HepG2 (cell line): Measurements from ENCODE around the gene PRELID1. TPM values are rescaled to one million over a fixed set of nuclear protein-coding genes. Genes with fewer than 3 reads are reported as not detected.

ENCODE experiments used
- ATAD3A ChIP-seq: sonication (generic); formaldehyde crosslinking; IDR thresholded peaks from 2 replicates; pipeline ENCODE4 v1.4.0; 2020; ENCODE audit warnings: missing genetic modification reagents
- BCL6 ChIP-seq: IDR thresholded peaks from 2 replicates; pipeline ENCODE4 v1.6.1; 2016; ENCODE audit warnings: missing genetic modification reagents, missing compliant biosample characterization
- BRCA1 ChIP-seq: sonication (generic); formaldehyde crosslinking; IDR thresholded peaks from 2 replicates; pipeline ENCODE4 v1.4.0; 2020; ENCODE audit warnings: missing genetic modification reagents
- DMTF1 ChIP-seq: sonication (generic); formaldehyde crosslinking; IDR thresholded peaks from 2 replicates; pipeline ENCODE4 v1.4.0; 2020; ENCODE audit warnings: mild to moderate bottlenecking, missing genetic modification reagents
- HBP1 ChIP-seq: IDR thresholded peaks from 2 replicates; pipeline ENCODE4 v1.6.1; 2016; ENCODE audit warnings: low read depth, control low read depth
- HDAC1 ChIP-seq: sonication (generic); formaldehyde crosslinking; IDR thresholded peaks from 2 replicates; pipeline ENCODE4 v1.5.1; 2020; ENCODE audit warnings: mild to moderate bottlenecking, missing genetic modification reagents
- HES4 ChIP-seq: sonication (generic); formaldehyde crosslinking; IDR thresholded peaks from 2 replicates; pipeline ENCODE4 v1.9.0; 2021; ENCODE audit warnings: mild to moderate bottlenecking, missing genetic modification reagents, borderline replicate concordance
- KDM6A ChIP-seq: IDR thresholded peaks from 2 replicates; pipeline ENCODE4 v1.6.1; 2016; ENCODE audit warnings: low read depth
- MAFF ChIP-seq: IDR thresholded peaks from 2 replicates; pipeline ENCODE4 v1.6.1; 2011; ENCODE audit warnings: low read depth, low read length, improper control_type of control experiment
- MLLT10 ChIP-seq: sonication (generic); formaldehyde crosslinking; IDR thresholded peaks from 2 replicates; pipeline ENCODE4 v1.4.0; 2020; ENCODE audit warnings: missing genetic modification reagents
- PPARG ChIP-seq: conservative IDR thresholded peaks from 2 replicates; pipeline ENCODE4 v1.6.1; 2016; ENCODE audit warnings: missing biosample characterization, missing genetic modification reagents
- RXRB ChIP-seq: IDR thresholded peaks from 2 replicates; pipeline ENCODE4 v1.6.1; 2016; ENCODE audit warnings: borderline replicate concordance, missing genetic modification reagents, missing compliant biosample characterization
- SMAD9 ChIP-seq: sonication (generic); formaldehyde crosslinking; IDR thresholded peaks from 2 replicates; pipeline ENCODE4 v1.5.1; 2020; ENCODE audit warnings: mild to moderate bottlenecking, missing genetic modification reagents
- SNRNP70 ChIP-seq: fragments of 200-400 bp; formaldehyde crosslinking; IDR thresholded peaks from 2 replicates; pipeline ENCODE4 v1.6.1; 2017; ENCODE audit warnings: mild to moderate bottlenecking, low read depth, low read length, moderate library complexity
- SOX5 ChIP-seq: IDR thresholded peaks from 2 replicates; pipeline ENCODE4 v1.6.1; 2016; ENCODE audit warnings: borderline replicate concordance
- SP1 ChIP-seq, 2 experiments: fragments of 450-650 bp in 1 of 2; sonication (generic) in 1 of 2; formaldehyde crosslinking in 1 of 2; IDR thresholded peaks; 2 replicates each; pipeline versions ENCODE4 v1.4.0 to v1.6.1; 2016 to 2020; ENCODE audit warnings: missing genetic modification reagents in 1 of 2
- YY1 ChIP-seq: IDR thresholded peaks from 2 replicates; pipeline ENCODE4 v1.6.1; 2011; ENCODE audit warnings: low read length, low read depth, moderate library complexity, mild to moderate bottlenecking; ENCODE audit not compliant: insufficient read depth, insufficient replicate concordance
- ZBTB38 ChIP-seq: sonication (generic); formaldehyde crosslinking; IDR thresholded peaks from 2 replicates; pipeline ENCODE4 v1.5.1; 2020; ENCODE audit warnings: mild to moderate bottlenecking, missing genetic modification reagents
- ZFP62 ChIP-seq: sonication (generic); formaldehyde crosslinking; IDR thresholded peaks from 2 replicates; pipeline ENCODE4 v1.4.0; 2020; ENCODE audit warnings: missing genetic modification reagents
- ZNF431 ChIP-seq: sonication (generic); formaldehyde crosslinking; IDR thresholded peaks from 2 replicates; pipeline ENCODE4 v1.9.0; 2022; ENCODE audit warnings: missing genetic modification reagents, low read depth, mild to moderate bottlenecking, borderline replicate concordance
- ZNF639 ChIP-seq: conservative IDR thresholded peaks from 2 replicates; pipeline ENCODE4 v1.6.1; 2018; ENCODE audit warnings: missing genetic modification reagents
- polyA plus RNA-seq, 8 experiments: library from polyadenylated mRNA; depleted of rRNA in 3 of 8; stranded (reverse) in 7 of 8; unstranded in 1 of 8; fragments of >200 nt; fragmentation: Illumina TruSeq in 4 of 8; extraction: Trizol in 4 of 8; gene quantifications; 2 replicates each; pipeline versions ENCODE4 v1.2.1 to v1.2.3, GENCODE V29; 2011 to 2016; ENCODE audit warnings: low read depth in 4 of 8, missing spikeins in 1 of 8, mixed read lengths in 1 of 8; ENCODE audit not compliant: insufficient read depth in 1 of 8
- total RNA-seq, 5 experiments: library from RNA; depleted of rRNA; stranded (reverse); fragments of >200 nt; fragmentation: Illumina TruSeq; extraction: Trizol; gene quantifications; 2 replicates each; pipeline ENCODE4 v1.2.3, GENCODE V29; 2016; ENCODE audit warnings: low read depth in 1 of 5
- TF ChIP-seq, protein P1 (sequence below): sonication (generic); formaldehyde crosslinking; conservative IDR thresholded peaks from 2 replicates; pipeline ENCODE4 v1.4.0; 2020; ENCODE audit warnings: mild to moderate bottlenecking, missing genetic modification reagents, moderate library complexity
- TF ChIP-seq, protein P2 (sequence below): sonication (generic); formaldehyde crosslinking; IDR thresholded peaks from 2 replicates; pipeline ENCODE4 v1.4.0; 2020; ENCODE audit warnings: mild to moderate bottlenecking, missing genetic modification reagents

PRELID1 gene
- total and polyA plus RNA-seq, 2 of the 13 experiments (the other 11 are each of a cell fraction or from before 2014, with no cell fraction given) = 250 to 271 TPM

- TF ChIP-seq ZNF431 (CRISPR knock-in tag) = no peak
- TF ChIP-seq DMTF1 (CRISPR knock-in tag) = no peak
- TF ChIP-seq BCL6 (CRISPR knock-in tag) = peak; percentile 40; the same call in 1 of the 2 replicates
- no peak for TF ChIP-seq SP1 (IDR thresholded peaks at IDR 0.05)
- no peak for TF ChIP-seq SP1 (CRISPR knock-in tag; IDR thresholded peaks at IDR 0.05)
- TF ChIP-seq MAFF = 0 out of 2 replicates have a peak, but pooled peaks have one; percentile 13
- no peak for TF ChIP-seq SMAD9 (CRISPR knock-in tag)
- TF ChIP-seq ZBTB38 = no peak
- TF ChIP-seq, protein P1, sequence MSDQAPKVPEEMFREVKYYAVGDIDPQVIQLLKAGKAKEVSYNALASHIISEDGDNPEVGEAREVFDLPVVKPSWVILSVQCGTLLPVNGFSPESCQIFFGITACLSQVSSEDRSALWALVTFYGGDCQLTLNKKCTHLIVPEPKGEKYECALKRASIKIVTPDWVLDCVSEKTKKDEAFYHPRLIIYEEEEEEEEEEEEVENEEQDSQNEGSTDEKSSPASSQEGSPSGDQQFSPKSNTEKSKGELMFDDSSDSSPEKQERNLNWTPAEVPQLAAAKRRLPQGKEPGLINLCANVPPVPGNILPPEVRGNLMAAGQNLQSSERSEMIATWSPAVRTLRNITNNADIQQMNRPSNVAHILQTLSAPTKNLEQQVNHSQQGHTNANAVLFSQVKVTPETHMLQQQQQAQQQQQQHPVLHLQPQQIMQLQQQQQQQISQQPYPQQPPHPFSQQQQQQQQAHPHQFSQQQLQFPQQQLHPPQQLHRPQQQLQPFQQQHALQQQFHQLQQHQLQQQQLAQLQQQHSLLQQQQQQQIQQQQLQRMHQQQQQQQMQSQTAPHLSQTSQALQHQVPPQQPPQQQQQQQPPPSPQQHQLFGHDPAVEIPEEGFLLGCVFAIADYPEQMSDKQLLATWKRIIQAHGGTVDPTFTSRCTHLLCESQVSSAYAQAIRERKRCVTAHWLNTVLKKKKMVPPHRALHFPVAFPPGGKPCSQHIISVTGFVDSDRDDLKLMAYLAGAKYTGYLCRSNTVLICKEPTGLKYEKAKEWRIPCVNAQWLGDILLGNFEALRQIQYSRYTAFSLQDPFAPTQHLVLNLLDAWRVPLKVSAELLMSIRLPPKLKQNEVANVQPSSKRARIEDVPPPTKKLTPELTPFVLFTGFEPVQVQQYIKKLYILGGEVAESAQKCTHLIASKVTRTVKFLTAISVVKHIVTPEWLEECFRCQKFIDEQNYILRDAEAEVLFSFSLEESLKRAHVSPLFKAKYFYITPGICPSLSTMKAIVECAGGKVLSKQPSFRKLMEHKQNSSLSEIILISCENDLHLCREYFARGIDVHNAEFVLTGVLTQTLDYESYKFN (CRISPR knock-in tag) = peak; percentile 56
- no peak for TF ChIP-seq HBP1
- TF ChIP-seq BRCA1 (CRISPR knock-in tag) = no peak
- TF ChIP-seq SOX5 (CRISPR knock-in tag) = peak; percentile 79; the same call in 1 of the 2 replicates
- TF ChIP-seq ZNF639 (CRISPR knock-in tag) = no peak
- no peak for TF ChIP-seq ZFP62 (CRISPR knock-in tag)
- TF ChIP-seq MLLT10 (CRISPR knock-in tag) = no peak
- 0 out of 2 replicates have a peak, but pooled peaks have one; percentile 17 for TF ChIP-seq PPARG (CRISPR knock-in tag)
- TF ChIP-seq HDAC1 = no peak
- TF ChIP-seq SNRNP70 = no peak
- TF ChIP-seq KDM6A (CRISPR knock-in tag) = 0 out of 2 replicates have a peak, but pooled peaks have one; percentile 47
- no peak for TF ChIP-seq HES4 (CRISPR knock-in tag)
- peak; percentile 40; the same call in 1 of the 2 replicates for TF ChIP-seq RXRB
- TF ChIP-seq YY1 = no peak
- TF ChIP-seq, protein P2, sequence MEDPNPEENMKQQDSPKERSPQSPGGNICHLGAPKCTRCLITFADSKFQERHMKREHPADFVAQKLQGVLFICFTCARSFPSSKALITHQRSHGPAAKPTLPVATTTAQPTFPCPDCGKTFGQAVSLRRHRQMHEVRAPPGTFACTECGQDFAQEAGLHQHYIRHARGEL (CRISPR knock-in tag) = no peak
- no peak for TF ChIP-seq ATAD3A (CRISPR knock-in tag)
These were observed 50.7 kb downstream of the PRELID1 start (continued) for GRCh38 chr5:177354256-177354655.
